ENCODE results near the gene PTPN1.
A peak's percentile ranks its signal among the peaks of the same experiment; 100 is the strongest.
"Not testable (repeated sequence)": the region's sequence is repeated elsewhere in the genome, so short reads cannot be mapped to it uniquely, and the experiment has no call there.

PTPN1 gene

GRCh38 chr20:50532221-50532620 lies 22.0 kb downstream of the PTPN1 start:
- DNase-seq (ENCODE audit: low spot score), result peak; percentile 37

GRCh38 chr20:50533061-50533460 lies 22.9 kb downstream of the PTPN1 start:
- DNase-seq (ENCODE audit: low spot score), result no peak

- no peak for DNase-seq (ENCODE audit: low spot score)
Measured at GRCh38 chr20:50533464-50533863, 23.3 kb downstream of the PTPN1 start.

- peak; percentile 73 for DNase-seq (ENCODE audit: low spot score)
Measured at GRCh38 chr20:50534567-50534966, 24.4 kb downstream of the PTPN1 start.

- no peak for DNase-seq (ENCODE audit: low spot score)
Measured at GRCh38 chr20:50535162-50535561, 25.0 kb downstream of the PTPN1 start.

GRCh38 chr20:50536333-50536732 lies 26.1 kb downstream of the PTPN1 start:
- no peak for DNase-seq (ENCODE audit: low spot score)

- DNase-seq (ENCODE audit: low spot score), result no peak
Measured at GRCh38 chr20:50537546-50538201, 27.5 kb downstream of the PTPN1 start.

GRCh38 chr20:50538276-50538675 lies 28.1 kb downstream of the PTPN1 start:
- no peak for DNase-seq (ENCODE audit: low spot score)

- not testable (repeated sequence) for DNase-seq (ENCODE audit: low spot score)
Measured at GRCh38 chr20:50539798-50540197, 29.6 kb downstream of the PTPN1 start.

- peak; percentile 98 for DNase-seq (ENCODE audit: low spot score)
Measured at GRCh38 chr20:50540620-50541605, 30.7 kb downstream of the PTPN1 start.

GRCh38 chr20:50541606-50542041 lies 31.4 kb downstream of the PTPN1 start:
- no peak for DNase-seq (ENCODE audit: low spot score)

- no peak for DNase-seq (ENCODE audit: low spot score)
Measured at GRCh38 chr20:50543326-50543725, 33.1 kb downstream of the PTPN1 start.

GRCh38 chr20:50545126-50545525 lies 34.9 kb downstream of the PTPN1 start:
- DNase-seq (ENCODE audit: low spot score), result no peak

GRCh38 chr20:50546729-50547314 lies 36.6 kb downstream of the PTPN1 start:
- DNase-seq (ENCODE audit: low spot score), result no peak

- no peak for DNase-seq (ENCODE audit: low spot score)
Measured at GRCh38 chr20:50547964-50548363, 37.8 kb downstream of the PTPN1 start.

GRCh38 chr20:50548396-50548795 lies 38.2 kb downstream of the PTPN1 start:
- DNase-seq (ENCODE audit: low spot score), result no peak

GRCh38 chr20:50550531-50550930 lies 40.3 kb downstream of the PTPN1 start:
- no peak for DNase-seq (ENCODE audit: low spot score)

- DNase-seq (ENCODE audit: low spot score), result peak; percentile 19
Measured at GRCh38 chr20:50551288-50551687, 41.1 kb downstream of the PTPN1 start.

GRCh38 chr20:50552979-50553378 lies 42.8 kb downstream of the PTPN1 start:
- DNase-seq (ENCODE audit: low spot score), result no peak

GRCh38 chr20:50554694-50555579 lies 44.8 kb downstream of the PTPN1 start:
- no peak for DNase-seq (ENCODE audit: low spot score)

GRCh38 chr20:50555662-50556061 lies 45.5 kb downstream of the PTPN1 start:
- no peak for DNase-seq (ENCODE audit: low spot score)

Data from kidney tubule cell (primary cell).